ENCODE data around the gene KLF3.

- TF ChIP-seq CTCF (IDR thresholded peaks at IDR 0.05), result no peak
- TF ChIP-seq SIN3A (IDR thresholded peaks at IDR 0.05; ENCODE audit: borderline replicate concordance, insufficient read depth, low read depth, low read length), result no peak
- no peak for TF ChIP-seq TCF7L2 (IDR thresholded peaks at IDR 0.05; ENCODE audit: low read depth, low read length)
- TF ChIP-seq REST (IDR thresholded peaks at IDR 0.05; ENCODE audit: insufficient read depth in 1 of 2, low read depth in 2 of 2, low read length in 1 of 2), result no peak
- no peak for TF ChIP-seq POLR2AphosphoS5 (IDR thresholded peaks at IDR 0.05; ENCODE audit: low read depth, low read length)
These were observed 3.2 kb upstream of the KLF3 start for GRCh38 chr4:38660838-38661237.
